Activated CD8-positive, alpha-beta memory T cell treated with anti-CD3 and anti-CD28 coated beads, Interleukin-2, amount 10 ng/mL, durations not matched to agents 7 days and 5 days (primary cell): Measurements from ENCODE around the gene DOCK1. TPM values are rescaled to one million over a fixed set of nuclear protein-coding genes. Genes with fewer than 3 reads are reported as not detected.

ENCODE experiments used
- ATAC-seq: fragments of 150-1000 bp; cut with Tn5 transposase; one replicate; pipeline ENCODE4 v1.10.0; 2021; ENCODE audit warnings: moderate library complexity
- CTCF ChIA-PET: fragments of 350-600 bp; sonication (Branson Sonifier 250); formaldehyde crosslinking; loops from one replicate; lab custom pipeline; 2021; ENCODE audit warnings: antibody characterized with exemption; lab: Charles Lee
- DNase-seq: peaks from one replicate; pipeline ENCODE4 v3.0.0-alpha.2; 2020
- H3K27ac Mint-ChIP-seq: one replicate; pipeline ENCODE4 v1.8.0; 2021; ENCODE audit warnings: mild to moderate bottlenecking, mixed read lengths
- H3K27me3 Mint-ChIP-seq: one replicate; pipeline ENCODE4 v1.8.0; 2021; ENCODE audit warnings: mixed read lengths
- H3K36me3 Mint-ChIP-seq: one replicate; pipeline ENCODE4 v1.8.0; 2021; ENCODE audit warnings: mild to moderate bottlenecking, mixed read lengths
- H3K4me1 Mint-ChIP-seq: one replicate; pipeline ENCODE4 v1.8.0; 2021; ENCODE audit warnings: mixed read lengths
- H3K4me3 Mint-ChIP-seq: one replicate; pipeline ENCODE4 v1.8.0; 2021; ENCODE audit warnings: mild to moderate bottlenecking, moderate library complexity, mixed read lengths
- H3K9me3 Mint-ChIP-seq: one replicate; pipeline ENCODE4 v1.8.0; 2022; ENCODE audit warnings: low read depth, mixed read lengths
- total RNA-seq, 2 experiments: library from RNA; stranded (reverse); gene quantifications; one replicate each; pipeline ENCODE4 v1.2.3, GENCODE V29; 2021

Gene DOCK1
- total RNA-seq, 2 experiments from 2014 or later: 0.07 TPM; not detected in 1

DNA sequence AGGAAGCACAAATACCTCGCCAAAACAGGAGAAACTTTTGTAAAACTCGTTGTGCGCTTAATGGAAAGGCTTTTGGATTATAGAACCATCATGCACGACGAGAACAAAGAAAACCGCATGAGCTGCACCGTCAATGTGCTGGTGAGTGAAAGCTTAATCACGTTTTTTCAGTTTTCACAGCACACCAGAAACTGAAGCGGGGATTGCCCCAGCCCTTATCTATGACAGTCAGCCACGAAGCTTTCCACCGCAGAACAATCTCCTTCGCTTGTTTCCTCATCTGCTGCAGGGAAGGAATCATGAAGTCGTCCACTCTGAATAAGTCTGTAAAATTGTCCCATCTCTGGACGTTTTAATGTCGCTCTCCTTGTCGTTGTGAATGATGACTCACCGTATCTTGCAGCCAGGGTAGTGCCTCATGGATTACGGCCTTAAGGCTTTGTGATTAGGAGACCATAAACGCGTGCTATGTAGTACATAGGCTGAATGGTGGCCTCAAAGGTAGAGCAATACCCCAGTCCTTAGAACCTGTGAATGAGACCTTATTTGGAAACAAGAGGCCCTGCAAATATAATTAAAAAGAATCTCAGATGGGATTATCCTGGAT lies 468.9 kb downstream of the DOCK1 start:
- H3K9me3 Mint-ChIP-seq: no peaks in the 10 kb centered on the region
- H3K4me1 Mint-ChIP-seq: no peaks in the 10 kb centered on the region
- ATAC-seq (no peak), DNase-seq (no peak)
- no peak overlapping the region for H3K4me3 Mint-ChIP-seq
- no peaks in the 10 kb centered on the region for H3K27me3 Mint-ChIP-seq
- CTCF ChIA-PET: no interaction called here
- H3K27ac Mint-ChIP-seq: no peak overlapping the region
- no peaks in the 10 kb centered on the region for H3K36me3 Mint-ChIP-seq

DNA sequence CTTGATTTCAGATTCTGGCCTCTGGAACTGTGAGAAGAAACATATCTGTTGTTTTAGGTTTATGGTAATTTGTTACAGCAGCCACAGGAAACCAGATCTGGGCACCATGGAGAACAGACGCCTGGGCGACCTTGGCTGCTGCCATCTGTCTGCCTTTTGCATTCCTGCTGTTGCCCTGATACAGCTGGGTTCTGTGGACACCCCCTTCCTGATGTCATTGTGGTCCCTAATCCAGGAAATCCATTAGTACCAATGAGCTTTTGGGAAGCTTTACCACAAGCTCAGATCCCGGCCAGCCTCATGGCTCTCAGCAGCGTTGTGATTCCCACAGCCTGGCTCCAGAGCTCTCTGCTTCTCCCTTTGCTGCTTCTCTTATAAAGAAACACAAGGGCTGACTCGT lies 469.7 kb downstream of the DOCK1 start:
- ATAC-seq: no peak
- H3K27me3 Mint-ChIP-seq: no peaks in the 10 kb centered on the region
- CTCF ChIA-PET: no interaction called here

DNA sequence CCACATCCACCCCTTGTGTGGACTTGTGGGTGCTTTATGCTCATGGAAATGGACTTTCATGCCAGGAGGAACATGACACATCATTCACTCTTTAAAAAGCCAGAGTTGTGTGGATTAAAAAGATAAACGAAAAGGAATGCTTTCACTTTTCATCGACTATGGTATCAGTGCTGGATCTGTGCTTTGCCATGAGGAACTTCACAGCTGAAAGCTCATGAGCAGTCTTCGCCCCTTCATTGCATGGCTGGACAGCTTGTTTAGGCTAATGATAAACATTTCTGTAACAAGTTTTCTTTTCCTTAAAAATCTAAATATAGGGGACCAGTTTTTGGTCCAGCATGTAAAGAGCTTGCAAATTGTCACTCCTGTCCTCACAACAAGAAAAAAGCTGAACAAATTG lies 470.2 kb downstream of the DOCK1 start:
- ATAC-seq: no peak
- H3K27ac Mint-ChIP-seq: no peak overlapping the region
- H3K36me3 Mint-ChIP-seq: no peaks in the 10 kb centered on the region
- no peaks in the 10 kb centered on the region for H3K27me3 Mint-ChIP-seq
- no peaks in the 10 kb centered on the region for H3K9me3 Mint-ChIP-seq
- no peak overlapping the region for H3K4me3 Mint-ChIP-seq
- no peaks in the 10 kb centered on the region for H3K4me1 Mint-ChIP-seq
- DNase-seq: no peak
- CTCF ChIA-PET: no interaction called here

More for the DNA sequence above, 469.7 kb downstream of the DOCK1 start:
- Mint-ChIP-seq H3K36me3 (no peaks in the 10 kb centered on the region), H3K4me1 (no peaks in the 10 kb centered on the region), H3K9me3 (no peaks in the 10 kb centered on the region), H3K4me3 (no peak overlapping the region), H3K27ac (no peak overlapping the region)
- no peak for DNase-seq

DNA sequence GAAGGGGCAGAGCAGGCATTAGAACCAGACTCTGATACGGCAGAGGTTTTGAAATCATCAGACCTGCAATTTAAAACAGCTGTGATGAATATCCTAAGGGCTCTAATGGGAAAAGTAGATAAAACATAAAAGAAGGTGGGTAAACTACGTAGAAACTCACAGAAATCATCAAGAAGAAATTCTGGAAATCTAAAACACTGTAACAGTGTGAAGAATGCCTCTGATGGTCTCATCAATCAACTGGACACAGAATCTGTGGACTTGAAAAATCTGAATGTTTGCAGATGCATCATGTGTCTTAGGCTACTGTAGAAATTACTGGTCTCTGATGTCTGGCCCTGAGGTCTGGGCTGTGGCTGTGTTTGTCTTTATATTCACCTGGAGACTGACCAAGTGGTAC lies 470.8 kb downstream of the DOCK1 start:
- ATAC-seq: no peak
- CTCF ChIA-PET: no interaction called here
- no peak overlapping the region for H3K27ac Mint-ChIP-seq
- no peaks in the 10 kb centered on the region for H3K36me3 Mint-ChIP-seq
- H3K27me3 Mint-ChIP-seq: no peaks in the 10 kb centered on the region
- no peak for DNase-seq
- H3K9me3 Mint-ChIP-seq: no peaks in the 10 kb centered on the region
- no peak overlapping the region for H3K4me3 Mint-ChIP-seq
- no peaks in the 10 kb centered on the region for H3K4me1 Mint-ChIP-seq

DNA sequence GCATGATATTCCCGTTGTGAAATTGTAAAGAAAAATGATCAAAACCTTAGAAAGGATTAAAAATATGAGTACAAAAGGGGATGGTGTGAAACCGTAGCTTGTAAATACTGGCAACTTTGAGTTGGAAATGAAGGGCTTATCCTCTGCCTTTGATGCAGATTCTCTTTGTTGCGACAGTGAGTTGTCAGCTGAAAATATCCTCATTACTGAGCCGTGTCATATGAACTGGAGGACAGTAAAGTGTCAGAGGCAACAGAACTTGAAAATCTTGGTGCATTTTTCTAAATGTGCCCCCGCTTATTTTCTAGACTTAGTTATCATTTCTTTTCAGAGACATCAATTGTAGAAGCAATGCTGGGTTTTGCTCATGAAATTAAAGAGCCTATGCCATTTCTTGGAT lies 473.4 kb downstream of the DOCK1 start:
- CTCF ChIA-PET: no interaction called here
- H3K36me3 Mint-ChIP-seq: no peaks in the 10 kb centered on the region
- no peaks in the 10 kb centered on the region for H3K4me1 Mint-ChIP-seq

DNA sequence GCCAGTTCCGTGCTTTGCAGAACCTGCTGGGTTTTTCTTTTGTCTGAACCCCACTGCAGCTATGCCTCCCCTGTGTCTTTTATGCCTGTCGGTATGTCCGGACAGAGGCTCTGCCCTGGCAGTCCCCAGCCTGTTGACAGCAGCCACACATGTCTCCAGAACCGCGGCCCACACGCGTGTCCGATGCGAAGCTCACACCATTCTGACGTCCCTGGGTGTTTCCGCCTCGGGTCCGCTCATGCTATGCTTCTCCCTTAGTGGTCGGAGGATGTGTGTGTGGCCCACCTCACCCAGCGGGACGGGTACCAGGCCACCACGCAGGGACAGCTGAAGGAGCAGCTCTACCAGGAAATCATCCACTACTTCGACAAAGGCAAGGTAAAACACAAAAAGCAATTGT lies 479.3 kb downstream of the DOCK1 start:
- Mint-ChIP-seq H3K4me1 (no peaks in the 10 kb centered on the region), H3K36me3 (no peaks in the 10 kb centered on the region), H3K4me3 (no peak overlapping the region), H3K27me3 (no peaks in the 10 kb centered on the region), H3K9me3 (no peaks in the 10 kb centered on the region), H3K27ac (no peak overlapping the region)
- DNase-seq: no peak
- CTCF ChIA-PET: no interaction called here
- ATAC-seq: no peak

More for the DNA sequence above, 473.4 kb downstream of the DOCK1 start:
- H3K27ac Mint-ChIP-seq: no peak overlapping the region
- DNase-seq: no peak
- H3K9me3 Mint-ChIP-seq: no peaks in the 10 kb centered on the region
- H3K27me3 Mint-ChIP-seq: no peaks in the 10 kb centered on the region
- H3K4me3 Mint-ChIP-seq: no peak overlapping the region
- ATAC-seq: no peak

DNA sequence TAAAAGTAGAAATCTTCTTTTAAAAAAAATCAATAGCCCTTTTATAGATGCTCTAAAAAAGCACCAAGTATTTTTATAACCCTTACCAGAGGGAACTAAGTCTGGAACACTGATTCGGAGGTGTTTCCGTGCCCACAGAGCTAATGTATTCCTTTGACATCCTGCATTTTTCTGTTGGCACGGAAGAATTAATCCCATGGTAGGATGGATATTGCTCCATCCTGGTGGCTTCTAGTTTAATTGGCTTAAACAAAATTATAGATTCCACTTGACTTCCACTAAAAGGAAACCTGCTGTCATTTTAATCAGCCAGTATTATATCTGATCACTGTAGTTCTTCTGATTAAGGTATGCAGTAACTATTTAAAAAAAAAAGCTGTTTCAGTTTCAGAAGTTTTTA lies 479.8 kb downstream of the DOCK1 start:
- Mint-ChIP-seq H3K27ac (no peak overlapping the region), H3K9me3 (no peaks in the 10 kb centered on the region), H3K27me3 (no peaks in the 10 kb centered on the region), H3K36me3 (no peaks in the 10 kb centered on the region), H3K4me1 (no peaks in the 10 kb centered on the region), H3K4me3 (no peak overlapping the region)
- ATAC-seq (no peak), DNase-seq (no peak)
- CTCF ChIA-PET: no interaction called here

DNA sequence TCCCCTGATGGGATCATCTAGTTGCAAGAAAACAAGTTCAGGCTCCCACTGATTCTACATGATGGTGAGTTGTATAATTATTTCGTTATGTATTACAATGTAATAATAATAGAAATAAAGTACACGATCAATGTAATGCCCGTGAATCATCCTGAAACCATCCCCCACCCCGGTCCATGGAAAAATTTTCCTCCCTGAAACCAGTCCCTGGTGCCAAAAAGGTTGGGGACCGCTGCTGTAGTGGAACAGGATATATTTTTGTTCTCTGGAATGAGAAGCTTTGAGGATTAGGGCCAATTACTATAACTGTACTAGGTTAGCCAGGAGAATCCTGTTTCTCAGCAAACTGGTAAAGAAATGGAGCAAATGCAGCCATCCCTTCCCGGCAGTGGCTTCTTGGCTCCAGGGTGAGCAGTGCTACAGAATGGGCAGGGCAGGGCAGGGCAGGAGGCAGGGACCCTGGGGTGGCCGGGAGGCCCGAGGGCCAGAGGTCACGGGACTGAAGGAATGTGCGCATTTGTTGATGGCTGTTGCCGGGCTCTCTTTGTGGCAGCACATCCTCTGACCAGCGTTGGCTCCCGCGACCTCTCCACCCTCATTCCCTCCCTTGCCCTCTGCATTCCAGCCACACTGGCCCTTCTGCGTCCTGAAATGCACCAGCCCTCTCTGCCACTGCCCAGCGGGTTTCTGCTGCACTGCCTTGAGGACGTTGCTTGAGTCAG lies 481.5 kb downstream of the DOCK1 start:
- H3K27me3 Mint-ChIP-seq: no peaks in the 10 kb centered on the region
- DNase-seq: no peak
- no peak for ATAC-seq
- no peaks in the 10 kb centered on the region for H3K4me1 Mint-ChIP-seq
- H3K36me3 Mint-ChIP-seq: no peaks in the 10 kb centered on the region
- H3K4me3 Mint-ChIP-seq: no peak overlapping the region
- peaks cover 2% of the 10 kb centered on the region for H3K9me3 Mint-ChIP-seq
- CTCF ChIA-PET: no interaction called here
- H3K27ac Mint-ChIP-seq: no peak overlapping the region

DNA sequence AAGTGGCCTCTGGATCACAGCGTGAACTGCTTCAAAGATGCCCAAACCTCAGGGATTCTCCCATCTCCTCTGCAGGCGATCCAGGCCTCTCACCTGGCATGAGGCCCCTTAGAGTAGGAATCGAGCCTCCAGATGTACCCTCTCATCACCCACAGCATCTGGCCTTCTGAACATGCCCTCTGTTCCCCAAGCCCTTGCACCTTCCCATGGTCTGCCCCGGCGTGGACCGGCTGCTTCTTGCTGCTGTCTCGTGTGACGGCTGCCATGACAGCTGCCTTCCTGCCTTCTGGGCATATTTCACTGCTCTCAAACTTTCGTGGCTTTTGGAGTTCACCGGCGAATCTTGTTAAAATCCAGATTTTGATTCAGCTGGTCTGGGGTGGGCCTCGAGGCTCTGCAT lies 486.6 kb downstream of the DOCK1 start:
- no peaks in the 10 kb centered on the region for H3K36me3 Mint-ChIP-seq
- H3K9me3 Mint-ChIP-seq: peaks cover 2% of the 10 kb centered on the region
- no peaks in the 10 kb centered on the region for H3K4me1 Mint-ChIP-seq
- CTCF ChIA-PET: no interaction called here
- H3K4me3 Mint-ChIP-seq: no peak overlapping the region
- no peak overlapping the region for H3K27ac Mint-ChIP-seq
- H3K27me3 Mint-ChIP-seq: no peaks in the 10 kb centered on the region
- ATAC-seq (no peak), DNase-seq (no peak)

DNA sequence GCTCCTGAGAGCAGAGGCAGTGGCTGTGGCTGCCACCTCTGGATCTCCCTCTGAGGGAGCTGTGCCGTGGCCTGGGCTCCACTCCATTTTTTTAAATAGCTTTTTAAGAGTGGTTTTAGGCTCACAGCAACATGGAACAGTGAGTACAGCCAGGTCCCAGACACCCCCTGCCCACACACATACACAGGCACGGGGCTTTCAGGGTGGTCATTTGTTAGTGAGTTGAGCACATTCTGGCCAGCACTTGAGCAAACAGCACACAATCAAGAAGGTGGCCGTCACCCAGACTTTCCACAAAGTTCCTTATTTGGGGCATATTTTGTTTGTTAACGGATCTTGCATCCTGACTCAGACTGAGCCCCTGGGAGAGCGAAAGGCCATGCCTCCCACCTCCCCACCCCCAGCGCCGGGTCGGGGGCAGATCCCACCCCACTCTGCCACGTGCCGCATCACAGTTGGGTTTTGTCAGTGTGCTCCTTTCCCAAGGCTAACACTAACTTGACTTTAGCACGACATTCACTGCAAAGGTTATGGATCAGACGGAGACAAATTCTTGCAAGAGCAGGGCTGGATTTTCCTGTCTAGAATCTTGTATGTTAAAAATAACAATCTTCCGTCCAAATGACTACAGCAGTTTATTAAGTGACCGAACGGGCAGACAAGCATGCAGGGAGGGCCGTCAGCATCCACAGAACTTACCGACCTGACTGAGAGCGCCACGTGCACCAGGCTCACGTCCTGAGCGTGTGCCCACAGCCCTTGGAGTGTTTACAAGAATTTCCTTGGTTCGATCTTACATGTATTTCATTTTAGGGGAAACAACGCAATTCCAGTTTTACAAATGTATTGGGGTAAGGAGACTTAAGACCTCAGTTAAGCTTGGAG lies 487.4 kb downstream of the DOCK1 start:
- CTCF ChIA-PET: no interaction called here
- no peaks in the 10 kb centered on the region for H3K27me3 Mint-ChIP-seq
- no peak overlapping the region for H3K27ac Mint-ChIP-seq
- H3K9me3 Mint-ChIP-seq: peaks cover 2% of the 10 kb centered on the region
- no peak for ATAC-seq
- no peaks in the 10 kb centered on the region for H3K36me3 Mint-ChIP-seq
- no peaks in the 10 kb centered on the region for H3K4me1 Mint-ChIP-seq
- DNase-seq: no peak
- no peak overlapping the region for H3K4me3 Mint-ChIP-seq

DNA sequence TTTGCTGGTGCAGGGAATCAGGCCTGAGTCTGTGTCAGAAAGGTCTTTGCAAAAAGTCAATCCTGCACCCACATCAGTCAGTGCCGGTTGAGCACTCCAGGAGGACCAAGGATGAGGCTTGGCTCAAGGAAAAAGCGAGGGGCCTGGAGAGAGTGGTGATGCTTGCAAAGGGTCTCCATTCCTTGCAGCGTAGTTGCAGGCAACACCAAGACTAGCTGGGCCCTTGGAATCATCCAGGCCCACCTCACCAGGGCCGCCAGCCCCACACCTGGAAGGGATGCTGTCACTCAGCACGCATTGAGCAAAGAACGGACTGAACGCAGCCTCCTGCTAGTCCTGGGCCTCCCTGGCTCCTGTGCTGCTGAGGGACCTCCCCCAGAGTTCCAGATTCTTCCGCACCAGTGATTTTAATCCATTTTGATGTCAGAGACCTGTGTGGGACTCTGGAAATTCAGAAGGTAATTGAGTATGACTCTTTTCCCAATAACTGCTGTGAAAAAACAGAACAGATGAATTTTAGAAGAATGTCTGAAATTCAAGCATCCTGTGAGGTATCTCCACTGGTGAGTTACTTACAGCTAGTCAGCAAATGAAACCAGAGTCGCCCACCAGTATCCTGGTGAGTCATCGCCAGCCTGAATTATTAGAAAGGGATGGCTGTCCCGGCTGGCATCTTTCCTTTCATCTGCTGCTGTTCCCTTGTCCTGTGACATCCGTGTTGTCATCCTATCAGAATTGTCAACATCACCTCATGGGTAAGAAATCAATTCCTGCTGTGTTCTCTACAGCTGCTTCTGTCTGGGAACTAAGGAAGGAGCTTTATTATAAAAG lies 493.1 kb downstream of the DOCK1 start:
- Mint-ChIP-seq H3K27ac (no peak overlapping the region), H3K4me3 (no peak overlapping the region), H3K4me1 (no peaks in the 10 kb centered on the region), H3K9me3 (no peaks in the 10 kb centered on the region), H3K27me3 (no peaks in the 10 kb centered on the region), H3K36me3 (no peaks in the 10 kb centered on the region)
- DNase-seq: no peak
- no peak for ATAC-seq
- CTCF ChIA-PET: no interaction called here

DNA sequence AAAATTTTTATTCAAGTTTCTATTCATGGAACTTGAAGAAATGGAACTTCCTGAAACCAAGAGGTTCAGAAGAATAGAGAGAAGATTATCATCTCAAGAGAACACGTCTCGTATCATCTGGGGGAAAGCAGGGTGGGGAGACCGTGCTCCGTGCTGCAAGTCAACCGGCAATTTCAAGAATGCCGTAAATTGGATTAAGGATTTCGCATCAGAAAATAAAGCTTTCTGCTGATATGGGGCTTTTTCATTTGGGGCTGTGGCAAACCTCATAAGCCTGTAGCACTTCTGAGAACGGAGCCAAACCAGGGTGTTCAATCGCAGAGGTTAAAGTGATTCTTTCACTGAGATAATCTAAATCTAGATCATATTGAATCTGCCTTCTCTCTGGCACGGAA lies 493.7 kb downstream of the DOCK1 start:
- H3K27me3 Mint-ChIP-seq: no peaks in the 10 kb centered on the region
- no peak overlapping the region for H3K27ac Mint-ChIP-seq
- CTCF ChIA-PET: no interaction called here
- H3K4me1 Mint-ChIP-seq: no peaks in the 10 kb centered on the region
- no peaks in the 10 kb centered on the region for H3K9me3 Mint-ChIP-seq
- DNase-seq: no peak
- no peaks in the 10 kb centered on the region for H3K36me3 Mint-ChIP-seq
- ATAC-seq: no peak
- no peak overlapping the region for H3K4me3 Mint-ChIP-seq

DNA sequence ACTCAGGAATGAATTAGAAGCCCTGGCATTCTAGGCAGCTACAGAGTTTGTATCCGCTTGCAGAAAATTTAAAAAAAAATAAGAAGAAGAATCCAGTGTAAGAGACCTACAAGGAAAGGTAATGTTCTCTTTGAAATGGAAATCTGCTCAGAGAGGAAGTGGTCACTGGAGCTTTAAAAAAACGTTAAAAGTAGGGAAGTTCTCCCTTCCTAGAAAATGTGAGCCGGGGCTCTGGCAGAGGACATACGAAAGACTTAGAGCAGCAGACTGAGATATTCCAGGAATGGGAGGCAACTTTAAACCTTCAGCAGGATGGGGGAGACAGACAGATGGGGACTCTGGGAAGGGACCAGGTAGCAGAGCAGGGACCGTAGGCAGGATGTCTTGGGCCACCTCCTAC lies 494.4 kb downstream of the DOCK1 start:
- DNase-seq (no peak), ATAC-seq (no peak)
- Mint-ChIP-seq H3K4me1 (no peaks in the 10 kb centered on the region), H3K36me3 (no peaks in the 10 kb centered on the region), H3K4me3 (no peak overlapping the region), H3K27ac (no peak overlapping the region), H3K9me3 (no peaks in the 10 kb centered on the region), H3K27me3 (no peaks in the 10 kb centered on the region)
- CTCF ChIA-PET: no interaction called here
